GM18873 (cell line): Measurements from ENCODE around the gene EGFR.

Source experiments
- ATAC-seq: cut with Tn5 transposase; IDR thresholded peaks from one replicate; pipeline ENCODE4 v1.9.1; 2021; ENCODE audit warnings: mild to moderate bottlenecking, moderate library complexity, moderate number of reproducible peaks; ENCODE audit not compliant: unreplicated experiment, low FRiP score

EGFR gene

GRCh38 chr7:55095672-55096071, 76.9 kb downstream of the EGFR start:
- no peak for ATAC-seq

- ATAC-seq = no peak
These were observed 77.5 kb downstream of the EGFR start for GRCh38 chr7:55096323-55096722.

- no peak for ATAC-seq
These were observed 78.3 kb downstream of the EGFR start for GRCh38 chr7:55097100-55097499.

GRCh38 chr7:55099066-55099820, 80.4 kb downstream of the EGFR start:
- no peak for ATAC-seq

- no peak for ATAC-seq
These were observed 81.2 kb downstream of the EGFR start for GRCh38 chr7:55099821-55100543.

- no peak for ATAC-seq
These were observed 81.9 kb downstream of the EGFR start for GRCh38 chr7:55100544-55101327.

GRCh38 chr7:55101359-55101758, 82.5 kb downstream of the EGFR start:
- ATAC-seq = no peak

- ATAC-seq = no peak
These were observed 85.3 kb downstream of the EGFR start for GRCh38 chr7:55104123-55104522.

- no peak for ATAC-seq
These were observed 86.1 kb downstream of the EGFR start for GRCh38 chr7:55104712-55105433.

GRCh38 chr7:55105952-55106351, 87.1 kb downstream of the EGFR start:
- no peak for ATAC-seq

GRCh38 chr7:55107946-55108345, 89.1 kb downstream of the EGFR start:
- no peak for ATAC-seq

- ATAC-seq = no peak
These were observed 89.6 kb downstream of the EGFR start for GRCh38 chr7:55108401-55108800.

- ATAC-seq = no peak
These were observed 90.0 kb downstream of the EGFR start for GRCh38 chr7:55108818-55109217.

- no peak for ATAC-seq
These were observed 90.8 kb downstream of the EGFR start for GRCh38 chr7:55109404-55110167.

GRCh38 chr7:55110282-55110992, 91.6 kb downstream of the EGFR start:
- ATAC-seq = no peak

GRCh38 chr7:55110993-55111361, 92.2 kb downstream of the EGFR start:
- no peak for ATAC-seq

GRCh38 chr7:55112056-55112455, 93.2 kb downstream of the EGFR start:
- ATAC-seq = no peak

- no peak for ATAC-seq
These were observed 95.1 kb downstream of the EGFR start for GRCh38 chr7:55113760-55114540.

- no peak for ATAC-seq
These were observed 98.5 kb downstream of the EGFR start for GRCh38 chr7:55117286-55117685.
